SU-DHL-6 (cell line): ENCODE measurements around the gene AGPAT4.

Source experiments
- H2AFZ ChIP-seq: fragments of 200-600 bp; sonication (generic); 2 replicates; pipeline ENCODE4 v1.6.1; 2014; ENCODE audit warnings: low read depth, mild to moderate bottlenecking, moderate library complexity, mixed read lengths, antibody characterized with exemption, low read length; ENCODE audit not compliant: severe bottlenecking
- H3F3A ChIP-seq: fragments of 200-600 bp; shearing (Covaris generic); 2 replicates; pipeline ENCODE4 v1.6.0; 2016; ENCODE audit warnings: antibody characterized with exemption, mild to moderate bottlenecking; ENCODE audit not compliant: insufficient read depth
- H3K27ac ChIP-seq: fragments of 200-600 bp; sonication (generic); 2 replicates; pipeline ENCODE4 v1.5.1; 2016; ENCODE audit warnings: low read depth, mild to moderate bottlenecking, low read length, moderate library complexity, mixed read lengths
- H3K27me3 ChIP-seq: fragments of 200-600 bp; sonication (generic), shearing (Covaris generic); 2 replicates; pipeline ENCODE4 v1.6.0; 2014; ENCODE audit warnings: mild to moderate bottlenecking, low read length
- H3K36me3 ChIP-seq: fragments of 200-600 bp; sonication (generic); 2 replicates; pipeline ENCODE4 v1.6.1; 2014; ENCODE audit warnings: mild to moderate bottlenecking, low read length, mixed read lengths
- H3K4me2 ChIP-seq: fragments of 300-600, 200-600 bp; shearing (Covaris generic), sonication (generic); 2 replicates; pipeline ENCODE4 v1.6.0; 2014; ENCODE audit warnings: low read length, low read depth, mild to moderate bottlenecking; ENCODE audit not compliant: poor library complexity, severe bottlenecking
- H3K4me3 ChIP-seq: fragments of 200-600 bp; sonication (generic); 2 replicates; pipeline ENCODE4 v1.5.1; 2014; ENCODE audit warnings: antibody characterized with exemption, low read length, mild to moderate bottlenecking, mixed read lengths; ENCODE audit not compliant: insufficient read depth, poor library complexity, severe bottlenecking
- H3K79me2 ChIP-seq: fragments of 200-600 bp; sonication (generic); 2 replicates; pipeline ENCODE4 v1.6.1; 2014; ENCODE audit warnings: mild to moderate bottlenecking, low read length, moderate library complexity; ENCODE audit not compliant: insufficient read depth
- H3K9ac ChIP-seq: fragments of 200-600 bp; sonication (generic); 2 replicates; pipeline ENCODE4 v1.7.0; 2014; ENCODE audit warnings: mild to moderate bottlenecking, low read length
- H3K9me2 ChIP-seq: fragments of 200-600 bp; sonication (generic); replicated peaks from 2 replicates; pipeline ENCODE4 v1.6.1; 2014; ENCODE audit warnings: low read length; ENCODE audit not compliant: insufficient read depth
- H3K9me3 ChIP-seq: fragments of 200-600 bp; sonication (generic); 2 replicates; pipeline ENCODE4 v1.6.1; 2014; ENCODE audit warnings: low read length, mixed read lengths; ENCODE audit not compliant: insufficient read depth
- H4K20me1 ChIP-seq: fragments of 200-600 bp; sonication (generic); 2 replicates; pipeline ENCODE4 v1.6.1; 2014; ENCODE audit warnings: low read depth, mild to moderate bottlenecking, antibody characterized with exemption, low read length, moderate library complexity, mixed read lengths
- EZH2phosphoT487 ChIP-seq: fragments of 200-600 bp; sonication (generic), shearing (Covaris generic); conservative IDR thresholded peaks from 2 replicates; pipeline ENCODE4 v1.6.1; 2018; ENCODE audit warnings: mild to moderate bottlenecking, antibody characterized with exemption, low read length, moderate library complexity, mixed read lengths
- TF ChIP-seq, protein P1 (sequence below): fragments of 200-600 bp; sonication (generic); IDR thresholded peaks from one replicate; pipeline ENCODE4 v1.5.1; 2017; ENCODE audit warnings: antibody characterized with exemption, mild to moderate bottlenecking, low read length, moderate library complexity; ENCODE audit not compliant: insufficient read depth, poor library complexity, severe bottlenecking

The AGPAT4 gene

DNA sequence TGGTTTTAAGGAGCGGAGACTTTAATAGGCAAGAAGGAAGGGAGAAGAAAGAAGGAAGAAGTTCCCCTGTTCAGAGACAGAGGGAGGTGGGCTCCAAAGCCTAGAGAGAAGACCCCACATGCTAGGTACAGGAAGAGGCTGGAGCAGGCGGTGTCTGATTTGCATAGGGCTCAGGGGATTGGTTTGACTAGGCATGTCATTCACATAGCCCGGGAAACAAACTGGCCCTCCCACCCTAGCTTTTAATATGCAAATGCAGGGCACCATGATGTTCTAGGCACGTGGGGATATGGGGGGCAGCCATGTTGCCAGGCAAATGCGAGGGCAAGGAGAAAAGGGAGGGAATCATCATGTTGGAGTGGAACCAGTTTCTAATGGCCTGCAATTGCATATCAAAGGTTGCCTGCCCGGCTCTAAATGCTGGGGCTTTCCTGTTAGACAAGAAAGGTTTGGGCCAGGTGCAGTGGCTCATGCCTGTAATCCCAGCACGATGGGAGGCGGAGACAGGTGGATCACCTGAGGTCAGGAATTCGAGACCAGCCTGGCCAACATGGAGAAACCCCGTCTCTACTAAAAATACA is 34.3 kb upstream of the AGPAT4 start:
- Histone ChIP-seq H3K9me2 (no peaks in the 10 kb centered on the region), H3K4me2 (no peak overlapping the region), H3K9me3 (no peaks in the 10 kb centered on the region), H3K4me3 (no peak overlapping the region), H3K9ac (no peak overlapping the region), H3K27me3 (no peaks in the 10 kb centered on the region), H3K27ac (no peak overlapping the region), H3K79me2 (no peaks in the 10 kb centered on the region), H4K20me1 (no peaks in the 10 kb centered on the region), H3F3A (no peaks in the 10 kb centered on the region), H2AFZ (no peak overlapping the region), H3K36me3 (no peaks in the 10 kb centered on the region)
- no peak for TF ChIP-seq EZH2phosphoT487
- TF ChIP-seq, protein P1, sequence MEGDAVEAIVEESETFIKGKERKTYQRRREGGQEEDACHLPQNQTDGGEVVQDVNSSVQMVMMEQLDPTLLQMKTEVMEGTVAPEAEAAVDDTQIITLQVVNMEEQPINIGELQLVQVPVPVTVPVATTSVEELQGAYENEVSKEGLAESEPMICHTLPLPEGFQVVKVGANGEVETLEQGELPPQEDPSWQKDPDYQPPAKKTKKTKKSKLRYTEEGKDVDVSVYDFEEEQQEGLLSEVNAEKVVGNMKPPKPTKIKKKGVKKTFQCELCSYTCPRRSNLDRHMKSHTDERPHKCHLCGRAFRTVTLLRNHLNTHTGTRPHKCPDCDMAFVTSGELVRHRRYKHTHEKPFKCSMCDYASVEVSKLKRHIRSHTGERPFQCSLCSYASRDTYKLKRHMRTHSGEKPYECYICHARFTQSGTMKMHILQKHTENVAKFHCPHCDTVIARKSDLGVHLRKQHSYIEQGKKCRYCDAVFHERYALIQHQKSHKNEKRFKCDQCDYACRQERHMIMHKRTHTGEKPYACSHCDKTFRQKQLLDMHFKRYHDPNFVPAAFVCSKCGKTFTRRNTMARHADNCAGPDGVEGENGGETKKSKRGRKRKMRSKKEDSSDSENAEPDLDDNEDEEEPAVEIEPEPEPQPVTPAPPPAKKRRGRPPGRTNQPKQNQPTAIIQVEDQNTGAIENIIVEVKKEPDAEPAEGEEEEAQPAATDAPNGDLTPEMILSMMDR, result no peak

DNA sequence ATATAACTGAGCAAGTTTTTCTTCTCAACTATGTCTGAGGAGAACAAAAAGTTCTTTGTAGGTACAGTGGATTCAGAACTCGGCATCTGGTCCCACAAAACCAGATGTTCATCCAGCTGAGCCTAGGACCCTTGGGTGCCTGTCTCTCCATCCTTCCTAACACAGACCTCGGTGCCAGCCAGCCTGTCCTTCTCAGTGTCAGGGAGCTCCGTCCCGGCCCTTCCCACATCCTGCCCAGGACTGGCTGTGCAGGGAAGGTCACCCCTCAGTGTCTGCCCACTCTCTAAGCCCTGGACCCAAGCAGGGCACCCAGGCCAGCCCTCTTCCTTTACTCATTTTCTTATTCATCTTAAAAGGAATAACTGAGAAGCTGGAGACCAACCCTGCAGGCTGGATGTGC is 32.0 kb upstream of the AGPAT4 start:
- no peaks in the 10 kb centered on the region for H3F3A ChIP-seq
- TF ChIP-seq EZH2phosphoT487, result no peak
- TF ChIP-seq, protein P1, result no peak
- H3K4me2 ChIP-seq, result no peak overlapping the region
- H3K4me3 ChIP-seq, result no peak overlapping the region
- H3K9me3 ChIP-seq, result no peaks in the 10 kb centered on the region
- no peaks in the 10 kb centered on the region for H3K9me2 ChIP-seq
- H2AFZ ChIP-seq, result no peak overlapping the region
- no peak overlapping the region for H3K9ac ChIP-seq
- H4K20me1 ChIP-seq, result no peaks in the 10 kb centered on the region
- no peaks in the 10 kb centered on the region for H3K27me3 ChIP-seq
- no peaks in the 10 kb centered on the region for H3K36me3 ChIP-seq
- H3K79me2 ChIP-seq, result no peaks in the 10 kb centered on the region
- H3K27ac ChIP-seq, result no peak overlapping the region

DNA sequence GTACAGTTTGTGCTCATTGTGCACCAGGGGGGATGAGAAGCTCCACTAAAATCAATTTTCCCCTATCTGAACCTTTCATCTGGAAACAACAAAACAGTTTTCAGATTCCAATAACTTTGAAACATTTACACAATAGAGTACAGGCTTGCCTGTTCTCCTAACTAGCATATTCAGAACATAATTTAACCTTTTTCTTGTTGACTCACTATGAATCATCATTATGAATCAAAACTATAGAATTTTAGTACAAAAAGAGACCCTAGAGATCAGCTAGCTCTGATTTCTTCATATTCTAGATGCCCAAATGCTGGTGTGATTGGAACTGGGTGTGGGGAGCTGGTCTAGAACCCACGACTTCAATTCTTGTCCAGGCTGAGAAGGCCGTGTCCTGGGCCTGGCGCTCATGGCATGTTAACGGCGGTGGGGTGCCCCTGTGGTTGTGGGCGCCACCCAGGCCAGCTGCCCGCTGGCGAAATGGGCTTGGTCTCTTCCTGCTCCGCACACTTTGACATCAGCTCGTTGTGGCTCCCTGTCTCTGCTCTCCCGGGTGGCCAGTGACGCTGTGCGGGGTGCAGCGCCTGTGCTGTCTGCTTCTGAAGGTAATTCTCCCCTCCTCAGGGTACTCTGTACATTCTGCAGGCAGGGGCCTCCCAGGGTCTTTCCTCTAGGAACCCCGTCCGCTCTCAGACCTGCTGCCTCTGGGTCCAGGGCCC is 29.9 kb upstream of the AGPAT4 start:
- Histone ChIP-seq H3F3A (no peaks in the 10 kb centered on the region), H3K9me3 (no peaks in the 10 kb centered on the region), H3K79me2 (no peaks in the 10 kb centered on the region), H3K9ac (no peak overlapping the region), H3K36me3 (no peaks in the 10 kb centered on the region), H3K4me3 (no peak overlapping the region), H3K27ac (no peak overlapping the region), H3K4me2 (no peak overlapping the region), H3K27me3 (no peaks in the 10 kb centered on the region), H2AFZ (no peak overlapping the region), H4K20me1 (no peaks in the 10 kb centered on the region), H3K9me2 (no peaks in the 10 kb centered on the region)
- TF ChIP-seq, protein P1, result no peak
- TF ChIP-seq EZH2phosphoT487, result no peak
